ENCODE results near the gene MUS81. TPM values are rescaled to one million over a fixed set of nuclear protein-coding genes. Genes with fewer than 3 reads are reported as not detected.

MUS81 gene
- total RNA-seq, 2 experiments from 2014 or later = 102 to 130 TPM

DNA sequence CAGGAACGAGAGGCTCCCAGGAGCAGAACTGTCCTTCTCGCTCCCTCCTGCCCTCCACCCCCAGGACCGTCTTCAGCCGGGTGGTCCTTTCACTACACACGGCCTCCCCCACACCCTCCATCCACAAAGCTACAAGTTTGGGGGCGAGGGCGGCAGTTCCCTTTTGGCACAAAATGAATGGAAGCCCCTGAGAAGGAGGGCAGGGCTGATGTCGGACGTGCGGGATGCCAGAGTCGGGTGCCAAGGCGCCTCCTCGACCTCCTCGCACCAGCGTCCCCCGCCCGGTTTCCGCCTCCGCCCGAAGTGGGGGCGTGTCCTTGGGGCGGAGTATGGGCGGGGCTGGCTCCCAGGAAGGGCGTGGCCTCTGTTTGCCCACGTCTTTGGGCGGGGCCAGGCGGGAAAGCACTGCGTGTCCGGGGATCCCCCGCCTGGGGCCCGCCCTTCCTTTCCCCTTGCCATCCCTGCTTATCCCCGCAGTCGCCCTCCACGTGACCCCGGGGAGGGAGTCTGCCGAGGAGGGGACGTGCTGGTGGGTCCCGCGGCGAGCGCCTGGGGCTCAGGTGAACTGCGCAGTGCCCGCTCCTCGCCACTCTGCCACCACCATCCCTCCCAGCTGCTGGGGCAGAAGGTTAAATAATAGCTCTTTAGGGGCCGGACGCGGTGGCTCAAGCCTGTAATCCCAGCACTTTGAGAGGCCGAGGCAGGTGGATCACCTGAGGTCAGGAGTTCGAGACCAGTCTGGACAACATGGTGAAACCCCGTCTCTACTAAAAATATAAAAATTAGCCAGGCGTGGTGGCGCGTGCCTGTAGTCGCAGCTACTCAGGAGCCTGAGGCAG is 13.3 kb downstream of the MUS81 start:
- Histone ChIP-seq H3K79me2 (ENCODE audit: insufficient read depth, low read depth, low read length) (no peaks in the 10 kb centered on the region), H3K4me3 (ENCODE audit: low read depth, low read length, poor library complexity, severe bottlenecking) (peak overlapping the region; percentile 61), H2AFZ (ENCODE audit: low read length) (peak overlapping the region; percentile 76; the same call in 1 of the 2 replicates), H3K36me3 (ENCODE audit: insufficient read depth, low read length) (no peaks in the 10 kb centered on the region), H4K20me1 (ENCODE audit: insufficient read depth, low read length) (no peaks in the 10 kb centered on the region), H3K4me1 (ENCODE audit: insufficient read depth, low read length, poor library complexity, severe bottlenecking) (peaks cover 28% of the 10 kb centered on the region), H3K27ac (ENCODE audit: low read depth, low read length, poor library complexity, severe bottlenecking) (peak overlapping the region; percentile 46), H3K4me2 (ENCODE audit: low read length) (peak overlapping the region; percentile 89), H3K9me3 (ENCODE audit: low read length) (no peaks in the 10 kb centered on the region), H3K9me2 (ENCODE audit: insufficient read depth, low read length) (no peaks in the 10 kb centered on the region)
- BruUV-seq (replicated peaks) = no TSS peak
- CTCF ChIA-PET (ENCODE audit: unreplicated experiment) = interaction anchor here (1.0 to 1.4 kb wide), 4 partner anchors 11 to 16 kb away, joined by 3 to 5 read pairs (median 4); partner anchors contain the start of gene MUS81
- no peak for TF ChIP-seq EZH2phosphoT487 (IDR thresholded peaks at IDR 0.05; ENCODE audit: borderline replicate concordance, low read depth, low read length)
- TF ChIP-seq, protein P1, sequence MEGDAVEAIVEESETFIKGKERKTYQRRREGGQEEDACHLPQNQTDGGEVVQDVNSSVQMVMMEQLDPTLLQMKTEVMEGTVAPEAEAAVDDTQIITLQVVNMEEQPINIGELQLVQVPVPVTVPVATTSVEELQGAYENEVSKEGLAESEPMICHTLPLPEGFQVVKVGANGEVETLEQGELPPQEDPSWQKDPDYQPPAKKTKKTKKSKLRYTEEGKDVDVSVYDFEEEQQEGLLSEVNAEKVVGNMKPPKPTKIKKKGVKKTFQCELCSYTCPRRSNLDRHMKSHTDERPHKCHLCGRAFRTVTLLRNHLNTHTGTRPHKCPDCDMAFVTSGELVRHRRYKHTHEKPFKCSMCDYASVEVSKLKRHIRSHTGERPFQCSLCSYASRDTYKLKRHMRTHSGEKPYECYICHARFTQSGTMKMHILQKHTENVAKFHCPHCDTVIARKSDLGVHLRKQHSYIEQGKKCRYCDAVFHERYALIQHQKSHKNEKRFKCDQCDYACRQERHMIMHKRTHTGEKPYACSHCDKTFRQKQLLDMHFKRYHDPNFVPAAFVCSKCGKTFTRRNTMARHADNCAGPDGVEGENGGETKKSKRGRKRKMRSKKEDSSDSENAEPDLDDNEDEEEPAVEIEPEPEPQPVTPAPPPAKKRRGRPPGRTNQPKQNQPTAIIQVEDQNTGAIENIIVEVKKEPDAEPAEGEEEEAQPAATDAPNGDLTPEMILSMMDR (conservative IDR thresholded peaks at IDR 0.05; ENCODE audit: low read length) = no peak
- peak; percentile 94 for DNase-seq (ENCODE audit: low spot score)
- POLR2A ChIA-PET = interaction anchor here (0.6 to 2.3 kb wide), 7 partner anchors 12 to 1707 kb away, joined by 3 to 12 read pairs (median 5); partner anchors contain the start of genes CCDC85B and MUS81
- intact Hi-C loops (cut with micrococcal nuclease; ENCODE audit: unreplicated experiment) = loop anchor here (1.0 kb wide), 1 partner anchor 17 kb away; the partner anchor contains the start of gene CCDC85B

DNA sequence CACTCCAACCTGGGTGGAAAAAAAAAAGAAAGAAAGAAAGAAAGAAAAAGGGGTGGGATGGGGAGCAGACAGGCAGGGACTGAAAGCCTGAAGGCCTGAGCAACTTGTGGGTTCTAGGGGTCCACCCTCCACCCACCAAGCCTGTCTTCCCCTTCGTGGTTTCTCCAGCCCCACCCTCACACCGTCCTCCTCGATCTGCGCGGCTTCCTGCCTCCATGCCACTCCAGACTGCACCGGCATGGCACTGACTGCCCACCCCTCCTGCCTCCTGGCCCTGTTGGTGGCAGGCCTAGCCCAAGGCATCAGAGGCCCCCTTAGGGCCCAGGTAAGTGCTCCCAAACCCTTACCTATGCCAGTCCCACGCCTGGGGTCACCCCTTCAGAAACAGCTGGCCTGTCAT is 19.4 kb downstream of the MUS81 start, which contains the start of gene CTSW:
TSS of gene CTSW (plus strand) at position 221 of the 400 bp plus-strand sequence. CDS start at position 239, 18 bp downstream.
- Histone ChIP-seq H3K9me3 (ENCODE audit: low read length) (no peaks in the 10 kb centered on the region), H3K9me2 (ENCODE audit: insufficient read depth, low read length) (no peaks in the 10 kb centered on the region), H3K79me2 (ENCODE audit: insufficient read depth, low read depth, low read length) (no peaks in the 10 kb centered on the region), H3K4me1 (ENCODE audit: insufficient read depth, low read length, poor library complexity, severe bottlenecking) (peaks cover 6% of the 10 kb centered on the region), H3K4me3 (ENCODE audit: low read depth, low read length, poor library complexity, severe bottlenecking) (no peak within 1 kb of the TSS), H3K4me2 (ENCODE audit: low read length) (no peak within 1 kb of the TSS), H3K36me3 (ENCODE audit: insufficient read depth, low read length) (peaks cover 29% of the 10 kb centered on the region), H3K27ac (ENCODE audit: low read depth, low read length, poor library complexity, severe bottlenecking) (no peak within 1 kb of the TSS), H4K20me1 (ENCODE audit: insufficient read depth, low read length) (no peaks in the 10 kb centered on the region), H2AFZ (ENCODE audit: low read length) (no peak within 1 kb of the TSS)
- CTCF ChIA-PET (ENCODE audit: unreplicated experiment) = no interaction called here
- intact Hi-C loops (cut with micrococcal nuclease; ENCODE audit: unreplicated experiment) = no loop called here
- no TSS peak for BruUV-seq (replicated peaks)
- POLR2A ChIA-PET = interaction anchor here (0.6 kb wide), 1 partner anchor 67 kb away, joined by 3 read pairs; no protein-coding TSS in a partner anchor
- no peak for TF ChIP-seq EZH2phosphoT487 (IDR thresholded peaks at IDR 0.05; ENCODE audit: borderline replicate concordance, low read depth, low read length)
- TF ChIP-seq, protein P1 (conservative IDR thresholded peaks at IDR 0.05; ENCODE audit: low read length) = no peak
- no peak for DNase-seq (ENCODE audit: low spot score)

DNA sequence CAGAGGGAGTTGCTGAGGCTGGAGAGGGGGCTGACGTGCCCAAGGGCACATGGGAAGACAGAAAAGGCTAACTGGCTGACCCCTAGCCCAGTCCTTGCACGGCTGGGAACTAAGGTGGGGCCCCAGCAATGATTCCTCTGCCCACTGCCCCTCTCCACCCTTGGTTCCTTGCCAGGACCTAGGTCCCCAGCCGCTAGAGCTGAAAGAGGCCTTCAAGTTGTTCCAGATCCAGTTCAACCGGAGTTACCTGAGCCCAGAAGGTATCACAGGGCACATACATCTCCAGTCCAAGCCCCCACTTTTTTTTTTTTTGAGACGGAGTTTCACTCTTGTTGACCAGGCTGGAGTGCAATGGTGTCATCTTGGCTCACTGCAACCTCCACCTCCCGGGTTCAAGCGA is 19.8 kb downstream of the MUS81 start:
- no peak overlapping the region for H3K4me2 ChIP-seq (ENCODE audit: low read length)
- ChIA-PET CTCF (ENCODE audit: unreplicated experiment) (no interaction called here), POLR2A (no interaction called here)
- no TSS peak for BruUV-seq (replicated peaks)
- H3K9me2 ChIP-seq (ENCODE audit: insufficient read depth, low read length) = no peaks in the 10 kb centered on the region
- H3K4me1 ChIP-seq (ENCODE audit: insufficient read depth, low read length, poor library complexity, severe bottlenecking) = peaks cover 10% of the 10 kb centered on the region
- no peak for DNase-seq (ENCODE audit: low spot score)
- H3K79me2 ChIP-seq (ENCODE audit: insufficient read depth, low read depth, low read length) = no peaks in the 10 kb centered on the region
- H4K20me1 ChIP-seq (ENCODE audit: insufficient read depth, low read length) = no peaks in the 10 kb centered on the region
- intact Hi-C loops (cut with micrococcal nuclease; ENCODE audit: unreplicated experiment) = no loop called here
- H2AFZ ChIP-seq (ENCODE audit: low read length) = no peak overlapping the region
- peaks cover 32% of the 10 kb centered on the region for H3K36me3 ChIP-seq (ENCODE audit: insufficient read depth, low read length)
- H3K4me3 ChIP-seq (ENCODE audit: low read depth, low read length, poor library complexity, severe bottlenecking) = no peak overlapping the region
- no peak overlapping the region for H3K27ac ChIP-seq (ENCODE audit: low read depth, low read length, poor library complexity, severe bottlenecking)
- TF ChIP-seq, protein P1 (conservative IDR thresholded peaks at IDR 0.05; ENCODE audit: low read length) = no peak
- no peak for TF ChIP-seq EZH2phosphoT487 (IDR thresholded peaks at IDR 0.05; ENCODE audit: borderline replicate concordance, low read depth, low read length)
- no peaks in the 10 kb centered on the region for H3K9me3 ChIP-seq (ENCODE audit: low read length)
